Measurements from ENCODE around the gene HBG2. TPM values are rescaled to one million over a fixed set of nuclear protein-coding genes. Genes with fewer than 3 reads are reported as not detected.

HBG2 gene
- total RNA-seq, 1 experiment from 2014 or later, result not detected

DNA sequence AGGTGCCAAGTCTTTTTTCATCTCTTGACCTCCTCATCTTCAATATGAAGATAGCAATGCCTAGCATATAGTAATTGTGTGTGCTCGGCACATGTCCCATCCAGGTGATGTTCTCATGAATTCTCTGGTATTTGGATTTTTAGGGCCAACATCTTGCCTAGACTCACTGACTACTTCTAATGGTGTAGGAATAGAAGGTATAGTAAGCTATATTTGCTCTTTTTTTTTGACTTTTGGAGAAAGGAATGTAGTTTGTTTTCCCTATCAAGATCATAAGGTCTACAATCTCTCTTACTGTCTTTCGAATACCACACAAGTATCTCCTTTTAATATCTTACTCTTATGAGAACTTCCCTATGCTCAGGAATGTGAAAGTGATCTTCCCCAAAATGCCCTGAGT is 23.5 kb downstream of the HBG2 start:
- DNase-seq (ENCODE audit: low read depth), result no peak

DNA sequence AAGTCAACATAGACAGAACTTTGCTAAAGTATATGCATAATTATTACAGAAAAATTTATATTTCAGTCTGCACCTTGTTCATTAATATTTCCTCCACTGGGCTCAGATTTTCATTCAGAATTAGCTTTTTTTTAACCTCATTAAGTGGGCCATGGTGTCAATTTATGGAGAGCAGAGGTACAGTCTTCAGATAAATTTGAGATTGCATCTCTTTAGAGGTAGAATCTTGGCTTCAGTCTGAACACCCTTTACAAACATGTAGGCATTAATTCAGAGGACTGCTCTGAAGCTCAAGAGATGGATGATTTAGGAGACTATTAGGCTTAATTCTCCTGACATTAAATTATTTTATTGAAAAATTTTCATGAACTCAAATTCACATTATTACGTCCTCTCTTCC is 24.3 kb downstream of the HBG2 start:
- DNase-seq (ENCODE audit: low read depth), result no peak

GRCh38 chr11:5229796-5230195 is 24.8 kb downstream of the HBG2 start:
- no peak for DNase-seq (ENCODE audit: low read depth)

- no peak for DNase-seq (ENCODE audit: low read depth)
These were observed 25.2 kb downstream of the HBG2 start for GRCh38 chr11:5229356-5229755.

- DNase-seq (ENCODE audit: low read depth), result no peak
These were observed 26.5 kb downstream of the HBG2 start for GRCh38 chr11:5228124-5228523.

- no peak for DNase-seq (ENCODE audit: low read depth)
These were observed 26.9 kb downstream of the HBG2 start for GRCh38 chr11:5227681-5228080.

- no peak for DNase-seq (ENCODE audit: low read depth)
These were observed 27.8 kb downstream of the HBG2 start, which contains the start of gene HBB for GRCh38 chr11:5226732-5227310. Gene HBB (minus strand): TSS chr11:5227071. CDS start chr11:5227021, 50 bp downstream.

DNA sequence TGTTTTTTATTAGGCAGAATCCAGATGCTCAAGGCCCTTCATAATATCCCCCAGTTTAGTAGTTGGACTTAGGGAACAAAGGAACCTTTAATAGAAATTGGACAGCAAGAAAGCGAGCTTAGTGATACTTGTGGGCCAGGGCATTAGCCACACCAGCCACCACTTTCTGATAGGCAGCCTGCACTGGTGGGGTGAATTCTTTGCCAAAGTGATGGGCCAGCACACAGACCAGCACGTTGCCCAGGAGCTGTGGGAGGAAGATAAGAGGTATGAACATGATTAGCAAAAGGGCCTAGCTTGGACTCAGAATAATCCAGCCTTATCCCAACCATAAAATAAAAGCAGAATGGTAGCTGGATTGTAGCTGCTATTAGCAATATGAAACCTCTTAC is 29.1 kb downstream of the HBG2 start:
- DNase-seq (ENCODE audit: low read depth), result no peak

DNA sequence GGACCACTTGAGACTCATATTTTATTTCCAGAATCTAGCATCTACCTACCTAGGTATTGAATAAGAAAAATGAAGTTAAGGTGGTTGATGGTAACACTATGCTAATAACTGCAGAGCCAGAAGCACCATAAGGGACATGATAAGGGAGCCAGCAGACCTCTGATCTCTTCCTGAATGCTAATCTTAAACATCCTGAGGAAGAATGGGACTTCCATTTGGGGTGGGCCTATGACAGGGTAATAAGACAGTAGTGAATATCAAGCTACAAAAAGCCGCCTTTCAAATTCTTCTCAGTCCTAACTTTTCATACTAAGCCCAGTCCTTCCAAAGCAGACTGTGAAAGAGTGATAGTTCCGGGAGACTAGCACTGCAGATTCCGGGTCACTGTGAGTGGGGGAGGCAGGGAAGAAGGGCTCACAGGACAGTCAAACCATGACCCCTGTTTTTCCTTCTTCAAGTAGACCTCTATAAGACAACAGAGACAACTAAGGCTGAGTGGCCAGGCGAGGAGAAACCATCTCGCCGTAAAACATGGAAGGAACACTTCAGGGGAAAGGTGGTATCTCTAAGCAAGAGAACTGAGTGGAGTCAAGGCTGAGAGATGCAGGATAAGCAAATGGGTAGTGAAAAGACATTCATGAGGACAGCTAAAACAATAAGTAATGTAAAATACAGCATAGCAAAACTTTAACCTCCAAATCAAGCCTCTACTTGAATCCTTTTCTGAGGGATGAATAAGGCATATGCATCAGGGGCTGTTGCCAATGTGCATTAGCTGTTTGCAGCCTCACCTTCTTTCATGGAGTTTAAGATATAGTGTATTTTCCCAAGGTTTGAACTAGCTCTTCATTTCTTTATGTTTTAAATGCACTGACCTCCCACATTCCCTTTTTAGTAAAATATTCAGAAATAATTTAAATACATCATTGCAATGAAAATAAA is 29.8 kb downstream of the HBG2 start:
- DNase-seq (ENCODE audit: low read depth), result no peak

DNA sequence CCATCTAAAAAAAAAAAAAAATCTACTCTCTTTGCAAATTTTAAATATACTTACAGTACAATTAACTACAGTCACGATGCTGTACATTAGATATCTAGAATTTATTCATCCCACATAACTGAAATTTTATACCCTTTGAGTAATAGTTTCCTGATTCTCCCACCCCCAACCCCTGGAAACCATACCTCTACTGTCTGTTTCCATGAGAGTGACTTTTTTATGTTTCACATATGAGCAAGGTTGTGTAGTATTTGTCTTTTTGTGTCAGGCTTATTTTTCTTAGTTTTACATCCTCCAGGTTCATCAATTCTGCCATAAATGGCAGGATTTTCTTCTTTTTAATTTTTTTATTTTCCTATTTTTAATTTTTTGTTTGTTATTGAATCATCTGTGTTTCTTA is 30.9 kb downstream of the HBG2 start:
- DNase-seq (ENCODE audit: low read depth), result no peak

DNA sequence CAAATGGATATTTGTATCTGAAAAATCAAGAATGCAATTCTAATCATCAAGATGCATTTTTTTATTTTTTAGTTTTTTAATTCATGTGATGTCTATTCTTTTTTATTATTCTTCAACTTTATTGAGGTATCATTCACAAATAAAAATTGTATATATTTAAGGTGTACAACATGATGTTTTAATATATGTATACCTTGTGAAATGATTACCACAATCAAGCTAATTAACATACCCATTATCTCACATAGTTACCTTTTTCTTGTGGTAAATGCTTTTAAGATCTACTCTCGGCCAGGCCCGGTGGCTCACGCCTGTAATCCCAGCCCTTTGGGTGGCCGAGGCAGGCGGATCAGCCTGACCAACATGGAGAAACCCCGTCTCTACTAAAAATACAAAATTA is 31.4 kb downstream of the HBG2 start:
- no peak for DNase-seq (ENCODE audit: low read depth)

DNA sequence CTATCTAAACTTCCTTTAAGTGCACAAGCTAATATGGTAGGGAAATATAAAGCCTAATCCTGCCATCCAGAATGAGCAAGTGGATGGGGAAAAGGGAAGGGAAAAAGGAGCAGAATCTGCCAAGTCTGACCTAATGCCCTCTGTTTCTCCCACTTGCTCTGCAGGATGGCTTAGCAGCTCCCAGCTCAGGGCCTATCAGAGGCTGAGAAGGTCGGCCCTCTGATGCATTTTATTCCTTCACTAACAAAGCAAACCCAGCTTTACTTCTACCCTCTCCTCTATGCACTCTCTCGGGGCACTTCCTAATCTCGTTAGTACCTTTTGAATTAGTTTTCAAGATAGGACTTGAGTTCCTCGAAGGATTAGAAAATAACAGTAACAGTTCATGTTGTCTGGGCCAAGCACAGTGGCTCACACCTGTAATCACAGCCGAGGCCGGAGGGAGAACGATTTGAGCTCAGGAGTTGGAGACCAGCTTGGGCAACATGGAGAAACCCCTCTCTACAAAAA is 44.1 kb downstream of the HBG2 start:
- no peak for DNase-seq (ENCODE audit: low read depth)

DNA sequence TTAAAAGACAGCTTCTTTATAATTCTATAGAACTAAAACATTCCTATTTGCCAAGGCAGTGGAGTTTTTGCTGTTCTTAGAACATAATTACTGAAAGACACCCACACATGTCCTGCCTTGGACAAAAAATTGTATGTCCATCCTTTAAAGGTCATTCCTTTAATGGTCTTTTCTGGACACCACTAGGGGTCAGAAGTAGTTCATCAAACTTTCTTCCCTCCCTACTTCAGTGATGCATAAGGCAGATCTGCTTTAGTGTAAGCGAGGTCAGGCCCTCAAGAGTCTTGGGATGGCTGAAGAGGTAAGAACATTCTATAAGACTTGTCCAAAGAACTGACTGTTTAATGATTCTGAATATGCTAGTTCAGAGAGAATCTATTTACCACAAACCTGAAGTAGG is 49.8 kb downstream of the HBG2 start:
- peak; percentile 80 for DNase-seq (ENCODE audit: low read depth)

GRCh38 chr11:5203366-5203765 is 51.2 kb downstream of the HBG2 start:
- DNase-seq (ENCODE audit: low read depth), result peak; percentile 5

Other genes starting within 250 kb of the HBG2 start
- not detected in 2 replicates for gene OR52J3, start 208.3 kb downstream of the HBG2 start, total RNA-seq (2014; rRNA removed; shearing (Covaris generic))
- not detected in 2 replicates for gene OR52E2, start 195.2 kb downstream of the HBG2 start, total RNA-seq (2014; rRNA removed; shearing (Covaris generic))
- not detected in 2 replicates for gene OR52E1, start 185.2 kb downstream of the HBG2 start, total RNA-seq (2014; rRNA removed; shearing (Covaris generic))
- gene OR52A5, start 116.4 kb downstream of the HBG2 start, total RNA-seq (2014; rRNA removed; shearing (Covaris generic)), result not detected in 2 replicates
- gene OR52A1, start 100.0 kb downstream of the HBG2 start, total RNA-seq (2014; rRNA removed; shearing (Covaris generic)), result not detected in 2 replicates
- not detected in 2 replicates for gene OR51V1, start 54.1 kb downstream of the HBG2 start, total RNA-seq (2014; rRNA removed; shearing (Covaris generic))
- gene HBB, start 27.7 kb downstream of the HBG2 start, total RNA-seq (2014; rRNA removed; shearing (Covaris generic)), result not detected in 2 replicates
- 0.32 and 0.44 TPM in 2 replicates for gene HBD, start 20.3 kb downstream of the HBG2 start, total RNA-seq (2014; rRNA removed; shearing (Covaris generic))
- not detected in 2 replicates for gene HBG1, start 4.9 kb downstream of the HBG2 start, total RNA-seq (2014; rRNA removed; shearing (Covaris generic))
- 2.2 and 7.0 TPM in 2 replicates for gene HBE1, start 15.2 kb upstream of the HBG2 start, total RNA-seq (2014; rRNA removed; shearing (Covaris generic))
- gene OR51B4, start 47.2 kb upstream of the HBG2 start, total RNA-seq (2014; rRNA removed; shearing (Covaris generic)), result 2.0 TPM in 1 of 2 replicates, not detected in the other
- gene OR51B2, start 69.5 kb upstream of the HBG2 start, total RNA-seq (2014; rRNA removed; shearing (Covaris generic)), result not detected in 2 replicates
- gene OR51B5, start 88.7 kb upstream of the HBG2 start, total RNA-seq (2014; rRNA removed; shearing (Covaris generic)), result not detected in 2 replicates
- gene OR51B6, start 96.7 kb upstream of the HBG2 start, total RNA-seq (2014; rRNA removed; shearing (Covaris generic)), result not detected in 2 replicates
- not detected in 2 replicates for gene OR51M1, start 129.0 kb upstream of the HBG2 start, total RNA-seq (2014; rRNA removed; shearing (Covaris generic))
- gene OR51Q1, start 167.3 kb upstream of the HBG2 start, total RNA-seq (2014; rRNA removed; shearing (Covaris generic)), result not detected in 2 replicates
- not detected in 2 replicates for gene OR51I1, start 186.7 kb upstream of the HBG2 start, total RNA-seq (2014; rRNA removed; shearing (Covaris generic))
- gene OR51I2, start 194.5 kb upstream of the HBG2 start, total RNA-seq (2014; rRNA removed; shearing (Covaris generic)), result not detected in 2 replicates
- gene OR52D1, start 233.9 kb upstream of the HBG2 start, total RNA-seq (2014; rRNA removed; shearing (Covaris generic)), result not detected in 2 replicates

Measured in M059J (cell line).